Heart left ventricle (tissue), 16 donors: ENCODE results near the gene PRPF8. TPM values are rescaled to one million over a fixed set of nuclear protein-coding genes. Genes with fewer than 3 reads are reported as not detected.

Experiments used
- ATAC-seq, 4 donors: fragments of 200-7000 bp; cut with Tn5 transposase; one replicate each; pipeline ENCODE4 v1.9.1; 2020 to 2022; ENCODE audit warnings: moderate library complexity in 4 of 4, mild to moderate bottlenecking in 3 of 4, moderate number of reproducible peaks in 1 of 4
- DNase-seq, 5 donors: peaks; one replicate each; pipeline ENCODE4 v3.0.0-alpha.2; 2020
- H3K27ac ChIP-seq, 12 donors: fragments of 200-600 bp; sonication (generic) in 4 of 12; one replicate each; pipeline versions ENCODE4 v1.5.0 to v1.8.0; 2016 to 2022; ENCODE audit warnings: mild to moderate bottlenecking in 2 of 12
- H3K27me3 ChIP-seq, 9 donors: fragments of 200-600 bp; sonication (generic) in 2 of 9; one replicate each; pipeline versions ENCODE4 v1.5.1 to v1.8.0; 2016 to 2022; ENCODE audit warnings: mild to moderate bottlenecking in 3 of 9
- H3K36me3 ChIP-seq, 9 donors: fragments of 200-600 bp; sonication (generic) in 2 of 9; one replicate each; pipeline versions ENCODE4 v1.5.0 to v1.8.0; 2018 to 2022; ENCODE audit warnings: mild to moderate bottlenecking in 2 of 9
- H3K4me1 ChIP-seq, 12 donors: fragments of 200-600 bp; sonication (generic) in 4 of 12; one replicate each; pipeline versions ENCODE4 v1.5.0 to v1.8.0; 2016 to 2022; ENCODE audit warnings: mild to moderate bottlenecking in 3 of 12
- H3K4me3 ChIP-seq, 12 donors: fragments of 200-600 bp; sonication (generic) in 4 of 12; one replicate each; pipeline versions ENCODE4 v1.5.0 to v1.8.0; 2017 to 2022; ENCODE audit warnings: mild to moderate bottlenecking in 9 of 12, moderate library complexity in 4 of 12
- H3K9me3 ChIP-seq, 12 donors: fragments of 200-600 bp; sonication (generic) in 4 of 12; one replicate each; pipeline versions ENCODE4 v1.5.0 to v1.8.0; 2016 to 2022; ENCODE audit warnings: mild to moderate bottlenecking in 1 of 12
- POLR2A ChIP-seq, 2 donors: fragments of 450-650 bp; IDR thresholded peaks; one replicate each; pipeline ENCODE4 v1.6.1; 2017; ENCODE audit warnings: antibody characterized with exemption in 2 of 2, mild to moderate bottlenecking in 2 of 2, moderate library complexity in 2 of 2
- WGBS, 4 donors: extraction: QIAGEN DNeasy Blood & Tissue Kit in 2 of 4; methylation state at CpG; one replicate each; pipeline versions ENCODE4 v1.1.5 to v1.1.7; 2013 to 2018; 5-methylcytosine and 5-hydroxymethylcytosine counted together
- intact Hi-C, 10 donors: fragments of 100-400 bp; cut with DNase I; formaldehyde crosslinking; loops; one replicate each; pipeline versions ENCODE4 v1.11.1 to v1.14.2; 2022
- polyA plus RNA-seq, 2 donors: library from polyadenylated mRNA; stranded (reverse); fragments of 200-250 nt; gene quantifications; one replicate each; pipeline ENCODE4 v1.2.3, GENCODE V29; 2013
- total RNA-seq, 9 donors: library from RNA; depleted of rRNA in 2 of 9; stranded (reverse); fragments of >200 nt in 2 of 9; fragmentation: NEBNext Ultra II Directional in 3 of 9; extraction: Animal tissue kit (Norgen Biotek cat#: 25700) in 3 of 9; gene quantifications; one replicate each; pipeline versions ENCODE4 v1.1.0 to v1.2.4, GENCODE V29; 2016 to 2023
- TF ChIP-seq, protein P1 (sequence below), 12 donors: fragments of 200-600 bp; sonication (generic) in 4 of 12; IDR thresholded peaks; one replicate each; pipeline versions ENCODE4 v1.5.0 to v1.8.0; 2018 to 2022; ENCODE audit warnings: antibody characterized with exemption in 12 of 12, mild to moderate bottlenecking in 5 of 12
- donor health status: ischemic (EF 13 %, LVEDD 7.1; RV severe dilation, severe dysfunction).
- donor health status: healthy with polysubstance abuse.
- donor health status: DM: no; HTN: yes; CAD: no.
- donor health status: DM: no; HTN: no; CAD: no.
- donor health status: ischemic (EF 25% LVEDD 6.9; RV normal size, moderate dysfunction).
- donor health status: ischemic (EF 25% LVEDD 5.7; RV mildly dilated, moderate dysfunction).
- donor health status: healthy.
- donor health status: DM: yes; HTN: yes; CAD: no.
- donor health status: ischemic (EF 35%, LVEDD 5.7; RV mildly dilated, moderate dysfunction).
- donor health status: nonischemic (EF 11% LVEDD 7.7; RV severe dilation, severe dysfunction).
- donor health status: DM: yes; HTN: yes; CAD: no.
- donor health status: PGD.
- donor health status: ischemic (EF 29% LVEDD 5.4; RV normal size, mild dysfunction).
- donor health status: nonischemic (EF 23%, LVEDD 6.1; RV moderate dilation, normal function).

Gene PRPF8
- total and polyA plus RNA-seq, 11 donors, result 70.1 to 195 (median 145) TPM

DNA sequence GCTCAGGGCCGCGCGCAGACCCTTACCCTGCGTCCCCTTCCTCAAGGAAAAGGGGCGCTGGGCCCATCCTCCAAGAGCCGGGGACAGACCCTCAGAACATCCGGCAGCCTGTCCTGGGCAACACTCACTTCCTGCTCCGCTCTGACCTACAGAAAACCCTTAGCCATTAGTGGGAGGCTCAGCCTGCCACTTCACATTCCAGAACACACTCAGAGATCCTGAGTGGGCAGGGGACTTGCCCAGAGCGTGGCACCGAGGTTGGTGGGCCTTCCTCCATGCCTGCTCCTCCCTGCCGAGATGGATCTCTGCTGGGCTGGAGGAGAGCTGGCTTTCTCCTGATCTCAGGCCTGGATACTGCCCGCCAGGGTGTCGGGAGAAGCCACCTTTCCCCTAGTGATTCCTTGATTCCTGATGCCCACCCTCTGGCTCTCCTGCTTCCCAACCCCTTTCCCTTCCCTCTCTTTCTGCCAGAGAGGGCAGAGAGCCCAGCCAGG, 40.6 kb downstream of the PRPF8 start:
- Histone ChIP-seq H3K4me1 (peaks cover 0 to 71% (median 47%) of the 10 kb centered on the region in 12 donors), H3K27ac (peak overlapping the region; percentile 41 to 96 (median 85)), H3K36me3 (peaks cover 0 to 23% (median 13%) of the 10 kb centered on the region in 9 donors), H3K27me3 (no peaks in the 10 kb centered on the region), H3K9me3 (no peaks in the 10 kb centered on the region), H3K4me3 (peak overlapping the region; percentile 15 to 73 (median 57))
- WGBS, 4 donors, result 19 to 33% (median 20%) methylated on average over 10 to 13 of the region's 13 CpGs
- intact Hi-C loops, result loop anchor here in 4 of 10 donors (2.0 to 10.0 kb wide), 3 partner anchors 15 to 379 kb away; partner anchors contain the start of gene SLC43A2 (in 2 of the 4)
- peak in 2 of 5 donors; percentile 32 to 55 for DNase-seq
- peak in 3 of 4 donors; percentile 2 to 5 (median 2) for ATAC-seq
- TF ChIP-seq POLR2A (IDR thresholded peaks at IDR 0.05), result no peak
- TF ChIP-seq, protein P1, sequence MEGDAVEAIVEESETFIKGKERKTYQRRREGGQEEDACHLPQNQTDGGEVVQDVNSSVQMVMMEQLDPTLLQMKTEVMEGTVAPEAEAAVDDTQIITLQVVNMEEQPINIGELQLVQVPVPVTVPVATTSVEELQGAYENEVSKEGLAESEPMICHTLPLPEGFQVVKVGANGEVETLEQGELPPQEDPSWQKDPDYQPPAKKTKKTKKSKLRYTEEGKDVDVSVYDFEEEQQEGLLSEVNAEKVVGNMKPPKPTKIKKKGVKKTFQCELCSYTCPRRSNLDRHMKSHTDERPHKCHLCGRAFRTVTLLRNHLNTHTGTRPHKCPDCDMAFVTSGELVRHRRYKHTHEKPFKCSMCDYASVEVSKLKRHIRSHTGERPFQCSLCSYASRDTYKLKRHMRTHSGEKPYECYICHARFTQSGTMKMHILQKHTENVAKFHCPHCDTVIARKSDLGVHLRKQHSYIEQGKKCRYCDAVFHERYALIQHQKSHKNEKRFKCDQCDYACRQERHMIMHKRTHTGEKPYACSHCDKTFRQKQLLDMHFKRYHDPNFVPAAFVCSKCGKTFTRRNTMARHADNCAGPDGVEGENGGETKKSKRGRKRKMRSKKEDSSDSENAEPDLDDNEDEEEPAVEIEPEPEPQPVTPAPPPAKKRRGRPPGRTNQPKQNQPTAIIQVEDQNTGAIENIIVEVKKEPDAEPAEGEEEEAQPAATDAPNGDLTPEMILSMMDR (IDR thresholded peaks at IDR 0.05), result no peak

DNA sequence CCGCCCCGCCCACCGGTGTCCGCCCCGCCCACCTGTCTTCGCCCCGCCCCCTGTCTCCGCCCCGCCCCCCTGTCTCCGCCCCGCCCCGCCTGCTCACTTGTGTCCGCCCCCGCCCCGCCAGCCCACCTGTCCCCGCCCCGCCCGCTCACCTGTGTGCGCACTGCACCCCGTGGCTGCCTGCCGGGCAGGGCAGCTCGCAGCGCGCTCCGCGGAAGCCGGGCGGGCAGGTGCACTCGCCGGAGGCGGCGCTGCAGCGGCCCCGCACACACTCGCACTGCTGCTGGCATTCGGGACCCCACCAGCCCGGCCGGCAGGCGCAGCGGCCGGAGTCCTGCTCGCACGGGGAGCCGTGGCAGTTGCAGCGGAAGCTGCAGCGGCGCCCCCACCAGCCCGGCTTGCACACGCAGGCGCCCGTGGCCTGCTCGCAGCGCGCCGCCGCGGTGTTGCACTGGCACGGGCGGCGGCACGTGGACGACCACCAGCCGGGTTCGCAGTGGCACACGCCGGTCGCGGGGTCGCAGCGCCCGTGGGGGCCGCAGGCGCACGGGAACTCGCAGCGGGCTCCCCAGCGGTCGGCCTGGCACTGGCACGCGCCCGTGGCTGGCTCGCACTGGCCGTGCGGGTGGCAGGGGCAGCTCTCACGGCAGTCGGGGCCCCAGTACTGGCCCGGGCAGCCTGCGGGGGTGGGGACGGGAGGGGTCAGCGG, 41.2 kb downstream of the PRPF8 start:
- ATAC-seq (peak in 2 of 4 donors; percentile 4 to 7), DNase-seq (peak in 2 of 5 donors; percentile 59 to 75)
- Histone ChIP-seq H3K4me3 (peak overlapping the region; percentile 15 to 73 (median 57)), H3K36me3 (peaks cover 0 to 23% (median 14%) of the 10 kb centered on the region in 9 donors), H3K9me3 (no peaks in the 10 kb centered on the region), H3K27me3 (no peaks in the 10 kb centered on the region), H3K4me1 (peaks cover 0 to 68% (median 45%) of the 10 kb centered on the region in 12 donors), H3K27ac (peak overlapping the region; percentile 41 to 96 (median 85))
- 2 to 26% (median 5%) methylated on average over 18 to 88 of the region's 90 CpGs for WGBS, 4 donors
- intact Hi-C loops, result loop anchor here in 4 of 10 donors (2.0 to 10.0 kb wide), 3 partner anchors 15 to 379 kb away; partner anchors contain the start of gene SLC43A2 (in 1 of the 4)
- TF ChIP-seq, protein P1 (IDR thresholded peaks at IDR 0.05), result peak in 4 of 12 donors; percentile 11 to 29 (median 20)
- no peak for TF ChIP-seq POLR2A (IDR thresholded peaks at IDR 0.05)

DNA sequence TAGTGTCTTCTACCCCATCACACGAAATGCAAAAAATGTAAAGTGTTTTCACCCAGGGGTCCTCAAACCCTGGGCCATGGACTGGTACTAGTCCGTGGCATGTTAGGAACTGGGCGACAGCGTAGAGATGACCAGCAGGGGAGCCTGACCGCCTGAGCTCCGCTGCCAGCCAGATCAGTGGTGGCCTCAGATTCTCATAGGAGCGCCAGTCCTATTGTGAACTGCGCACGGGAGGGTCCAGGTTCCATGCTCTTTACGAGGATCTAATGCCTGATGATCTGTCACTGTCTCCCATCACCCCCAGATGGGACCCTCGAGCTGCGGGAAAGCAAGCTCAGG, 43.6 kb downstream of the PRPF8 start:
- peaks cover 0 to 33% (median 26%) of the 10 kb centered on the region in 9 donors for H3K36me3 ChIP-seq
- DNase-seq (peak in 1 of 5 donors; percentile 49), ATAC-seq (no peak)
- peaks cover 0 to 44% (median 21%) of the 10 kb centered on the region in 12 donors for H3K4me1 ChIP-seq
- no peaks in the 10 kb centered on the region for H3K9me3 ChIP-seq
- WGBS, 4 donors, result 86 to 92% (median 88%) methylated on average over 12 of the region's 12 CpGs
- no peak overlapping the region for H3K4me3 ChIP-seq
- H3K27me3 ChIP-seq, result no peaks in the 10 kb centered on the region
- intact Hi-C loops, result loop anchor here in 3 of 10 donors (10.0 kb wide), 2 partner anchors 156 to 376 kb away; no protein-coding TSS in a partner anchor
- TF ChIP-seq, protein P1 (IDR thresholded peaks at IDR 0.05), result no peak
- TF ChIP-seq POLR2A (IDR thresholded peaks at IDR 0.05), result no peak
- no peak overlapping the region for H3K27ac ChIP-seq
